NK-92 (cell line): ENCODE measurements around the gene NCLN.
"Not testable (repeated sequence)": the region's sequence is repeated elsewhere in the genome, so short reads cannot be mapped to it uniquely, and the experiment has no call there.

ENCODE experiments used
- DNase-seq: peaks from one replicate; lab custom pipeline; 2025; ENCODE audit not compliant: unreplicated experiment; lab: John Stamatoyannopoulos, UW

Gene NCLN

GRCh38 chr19:3179739-3180293, 5.9 kb upstream of the NCLN start:
- DNase-seq, result no peak

GRCh38 chr19:3183721-3184641, 1.7 kb upstream of the NCLN start:
- no peak for DNase-seq

GRCh38 chr19:3184847-3185460, 776 bp upstream of the NCLN start:
- no peak for DNase-seq

GRCh38 chr19:3186160-3186688, 494 bp downstream of the NCLN start:
- no peak for DNase-seq

GRCh38 chr19:3186891-3187661, 1.3 kb downstream of the NCLN start:
- DNase-seq, result no peak

GRCh38 chr19:3187662-3188511, 2.2 kb downstream of the NCLN start:
- DNase-seq, result no peak

GRCh38 chr19:3188627-3189596, 3.2 kb downstream of the NCLN start:
- no peak for DNase-seq

GRCh38 chr19:3189702-3190469, 4.2 kb downstream of the NCLN start:
- no peak for DNase-seq

- DNase-seq, result no peak
Observed at GRCh38 chr19:3190470-3190770, 4.7 kb downstream of the NCLN start.

- no peak for DNase-seq
Observed at GRCh38 chr19:3190921-3191805, 5.4 kb downstream of the NCLN start.

GRCh38 chr19:3191806-3192104, 6.0 kb downstream of the NCLN start:
- not testable (repeated sequence) for DNase-seq

GRCh38 chr19:3192228-3192635, 6.5 kb downstream of the NCLN start:
- no peak for DNase-seq

GRCh38 chr19:3192684-3193083, 7.0 kb downstream of the NCLN start:
- DNase-seq, result no peak

GRCh38 chr19:3193256-3194105, 7.8 kb downstream of the NCLN start:
- no peak for DNase-seq

GRCh38 chr19:3194106-3195087, 8.7 kb downstream of the NCLN start:
- no peak for DNase-seq
